Cardiac fibroblast (primary cell): ENCODE results near the gene UHMK1.

Experiments
- DNase-seq, 2 donors: peaks; one replicate each; pipeline versions ENCODE4 v3.0.0 to v3.0.0-alpha.2; 2010; ENCODE audit warnings: low read depth in 2 of 2
- H3K4me3 ChIP-seq, 2 donors: replicated peaks in 1 of 2; 1 replicate in 1 of 2; 2 replicates in 1 of 2; pipeline ENCODE4 v1.5.1; 2011; ENCODE audit warnings: low read depth in 2 of 2, low read length in 2 of 2, mild to moderate bottlenecking in 2 of 2, moderate library complexity in 1 of 2
- CTCF ChIP-seq: IDR thresholded peaks from one replicate; pipeline ENCODE4 v1.5.1; 2011; ENCODE audit warnings: low read depth, mild to moderate bottlenecking, low read length, inconsistent platforms

UHMK1 gene

DNA sequence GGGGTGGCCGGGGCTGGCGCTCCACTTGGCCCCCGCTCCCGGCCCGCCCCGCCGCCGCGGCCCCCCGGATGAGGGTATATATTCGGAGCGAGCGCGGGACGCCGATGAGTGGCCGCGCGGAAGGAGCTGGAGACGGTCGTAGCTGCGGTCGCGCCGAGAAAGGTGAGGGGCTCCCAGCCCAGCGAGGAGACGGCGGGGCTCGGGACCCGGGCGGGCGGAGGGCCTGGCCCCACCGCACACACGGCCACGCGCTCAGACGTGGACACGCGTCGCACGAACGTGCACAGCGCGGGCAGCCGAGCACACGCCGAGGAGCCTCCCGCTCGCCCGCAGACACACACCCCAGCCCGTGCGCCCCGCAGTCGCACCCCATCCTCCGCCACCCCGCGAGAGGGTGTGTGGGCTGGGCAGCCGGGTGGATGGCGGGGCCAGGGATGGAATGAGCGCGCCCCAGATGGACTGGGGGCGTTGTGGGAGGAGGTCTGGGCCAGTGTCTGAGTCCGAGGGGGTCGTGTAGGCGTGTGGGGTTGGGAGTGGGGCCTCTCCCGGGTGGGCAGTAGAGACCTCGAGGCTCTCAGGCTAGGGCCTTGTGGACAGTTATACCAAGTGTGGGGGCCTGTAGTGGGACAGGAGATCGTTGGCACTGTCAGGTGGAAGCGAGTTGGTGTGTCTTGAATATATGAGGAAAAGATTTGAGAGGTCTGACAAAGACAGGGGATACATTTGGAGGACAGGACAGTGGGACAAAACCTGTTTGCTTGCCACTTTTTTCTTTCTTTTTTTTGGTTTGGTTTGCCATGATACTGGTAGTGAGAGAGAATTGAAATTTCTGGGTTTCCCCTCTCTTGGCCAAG, 64.2 kb downstream of the UHMK1 start, which contains the start of gene UAP1:
Gene UAP1 (plus strand): TSS at position 107 of the 854 bp plus-strand sequence. CDS start 4,347 bp downstream, outside the sequence.
- DNase-seq: peak in 1 of 2 donors; percentile 19
- no peak for TF ChIP-seq CTCF

DNA sequence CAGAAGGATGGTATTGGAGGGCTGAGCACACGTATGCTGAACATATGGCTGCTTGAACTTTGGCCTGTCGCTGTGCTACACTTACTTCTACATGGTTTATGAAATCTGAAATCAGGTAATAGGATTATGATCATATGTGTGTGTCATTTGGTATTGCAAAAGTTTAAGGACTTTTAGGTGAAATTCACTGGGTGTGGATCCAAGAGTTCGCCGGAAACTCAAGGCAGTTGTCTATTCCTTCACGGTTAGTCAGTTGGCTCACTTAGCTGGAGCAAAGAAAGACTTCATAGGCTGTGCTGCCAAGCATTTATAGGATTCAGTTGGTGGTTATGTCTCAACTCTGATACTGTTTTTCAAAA, 64.8 kb downstream of the UHMK1 start:
- no peak for TF ChIP-seq CTCF
- H3K4me3 ChIP-seq: peak overlapping the region; percentile 92 to 94
- DNase-seq: peak; percentile 75 to 83

More for the DNA sequence above, 64.2 kb downstream of the UHMK1 start, which contains the start of gene UAP1:
- peak within 1 kb of the TSS; percentile 92 to 94 for H3K4me3 ChIP-seq

GRCh38 chr1:162564762-162565218, 67.2 kb downstream of the UHMK1 start:
- peak overlapping the region in 1 of 2 donors; percentile 19 for H3K4me3 ChIP-seq
- TF ChIP-seq CTCF: no peak
- peak; percentile 21 to 30 for DNase-seq

GRCh38 chr1:162565460-162565859, 67.8 kb downstream of the UHMK1 start:
- no peak for TF ChIP-seq CTCF
- no peak overlapping the region for H3K4me3 ChIP-seq
- no peak for DNase-seq

DNA sequence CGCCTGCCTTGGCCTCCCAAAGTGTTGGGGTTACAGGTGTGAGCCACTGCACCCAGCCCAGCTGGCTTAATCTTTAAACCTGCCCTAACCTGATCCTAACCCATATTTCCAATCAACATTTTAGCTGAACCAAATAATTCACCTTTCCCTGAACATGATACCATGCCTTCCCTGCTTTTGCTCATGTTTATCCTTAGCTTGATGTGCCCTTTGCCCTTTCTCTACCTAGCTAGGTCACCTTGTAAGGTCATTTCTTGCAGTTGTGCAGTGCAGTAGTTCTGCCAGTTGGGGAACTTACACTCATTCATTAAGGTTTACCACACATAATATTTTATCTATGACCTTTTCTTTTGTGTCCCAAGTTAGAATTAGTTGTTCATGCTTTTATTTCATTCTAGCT, 69.3 kb downstream of the UHMK1 start:
- TF ChIP-seq CTCF: no peak
- H3K4me3 ChIP-seq: no peak overlapping the region
- no peak for DNase-seq

DNA sequence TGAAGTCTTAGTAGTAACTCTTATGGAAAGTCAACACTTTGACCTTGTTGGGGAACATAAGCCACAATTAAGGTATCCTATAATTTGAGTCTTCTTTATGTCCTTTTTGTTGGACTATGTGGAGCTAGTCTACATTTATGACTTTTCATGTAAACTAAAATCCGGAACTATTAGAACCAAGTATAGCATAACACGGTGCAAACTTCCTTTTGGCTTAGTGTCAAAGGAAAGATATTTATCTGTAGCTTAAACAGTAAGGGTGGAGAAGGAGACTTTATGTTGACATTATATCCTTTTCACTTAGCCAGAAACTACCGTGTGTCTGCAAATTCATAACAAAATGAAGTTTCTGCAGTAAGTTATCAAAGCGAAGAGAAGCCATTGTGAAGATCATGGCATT, 71.2 kb downstream of the UHMK1 start:
- no peak overlapping the region for H3K4me3 ChIP-seq
- no peak for DNase-seq
- TF ChIP-seq CTCF: no peak
